PC-3 (cell line): ENCODE results near the gene GDPD3. TPM values are rescaled to one million over a fixed set of nuclear protein-coding genes. Genes with fewer than 3 reads are reported as not detected.

Experiments used
- ATAC-seq: fragments of 200-7000 bp; cut with Tn5 transposase; 2 replicates; pipeline ENCODE4 v1.9.1; 2020; ENCODE audit warnings: mild to moderate bottlenecking, moderate library complexity
- BruUV-seq: library from RNA; stranded (reverse); fragments of 400-500 nt; replicated peaks from 2 replicates; lab custom pipeline; 2021; lab: Mats Ljungman, UMichigan
- CTCF ChIA-PET: fragments of 300-600 bp; sonication (Branson Sonifier 250); formaldehyde crosslinking; loops from one replicate; lab custom pipeline; 2022; ENCODE audit warnings: antibody characterized with exemption; lab: Charles Lee
- POLR2A ChIA-PET: fragments of 300-600 bp; sonication (Branson Sonifier 250); formaldehyde crosslinking; loops from one replicate; lab custom pipeline; 2022; ENCODE audit warnings: antibody characterized with exemption; ENCODE audit not compliant: unreplicated experiment; lab: Charles Lee
- DNase-seq: peaks from one replicate; pipeline ENCODE4 v3.0.0-alpha.2; 2015
- H2AFZ ChIP-seq: fragments of 300-600 bp; sonication (generic); 2 replicates; pipeline ENCODE4 v1.6.0; 2016; ENCODE audit warnings: antibody characterized with exemption, low read length
- H3F3A ChIP-seq: fragments of 300-600 bp; sonication (generic); one replicate; pipeline ENCODE4 v1.6.0; 2017; ENCODE audit warnings: antibody characterized with exemption, low read length, control low read depth, mild to moderate bottlenecking; ENCODE audit not compliant: unreplicated experiment
- H3K27ac ChIP-seq: fragments of 300-600 bp; sonication (generic); 2 replicates; pipeline ENCODE4 v1.5.1; 2016; ENCODE audit warnings: mild to moderate bottlenecking, low read length
- H3K27me3 ChIP-seq: fragments of 300-600 bp; sonication (generic); 2 replicates; pipeline ENCODE4 v1.6.1; 2016; ENCODE audit warnings: low read length, mixed read lengths
- H3K36me3 ChIP-seq: fragments of 300-600 bp; sonication (generic); 2 replicates; pipeline ENCODE4 v1.6.1; 2016; ENCODE audit warnings: low read depth, mixed run types, low read length, mixed read lengths
- H3K4me1 ChIP-seq: fragments of 300-600 bp; sonication (generic); 2 replicates; pipeline ENCODE4 v1.5.1; 2016; ENCODE audit warnings: low read length; ENCODE audit not compliant: insufficient read depth
- H3K4me2 ChIP-seq: fragments of 300-600 bp; sonication (generic); 2 replicates; pipeline ENCODE4 v1.6.0; 2016; ENCODE audit warnings: low read length
- H3K4me3 ChIP-seq: fragments of 300-600 bp; sonication (generic); 2 replicates; pipeline ENCODE4 v1.5.1; 2016; ENCODE audit warnings: mild to moderate bottlenecking, low read length, mixed read lengths
- H3K79me2 ChIP-seq: fragments of 300-600 bp; sonication (generic); 2 replicates; pipeline ENCODE4 v1.6.1; 2017; ENCODE audit warnings: low read length, mixed read lengths
- H3K9ac ChIP-seq: fragments of 300-600 bp; sonication (generic); 2 replicates; pipeline ENCODE4 v1.6.0; 2016; ENCODE audit warnings: mild to moderate bottlenecking, low read length
- H3K9me2 ChIP-seq: fragments of 300-600 bp; sonication (generic); replicated peaks from 2 replicates; pipeline ENCODE4 v1.6.1; 2016; ENCODE audit warnings: mixed run types, low read length, mixed read lengths
- H3K9me3 ChIP-seq: fragments of 300-600 bp; sonication (generic); 2 replicates; pipeline ENCODE4 v1.6.1; 2016; ENCODE audit warnings: low read length, mixed read lengths
- H4K20me1 ChIP-seq: fragments of 300-600 bp; sonication (generic); 2 replicates; pipeline ENCODE4 v1.6.1; 2016; ENCODE audit warnings: low read length, mixed read lengths
- EZH2 ChIP-seq: fragments of 300-600 bp; sonication (generic); IDR thresholded peaks from one replicate; pipeline ENCODE4 v1.6.1; 2017; ENCODE audit warnings: antibody characterized with exemption, mild to moderate bottlenecking, low read length; ENCODE audit not compliant: unreplicated experiment
- EZH2phosphoT487 ChIP-seq: fragments of 300-600 bp; sonication (generic); IDR thresholded peaks from 2 replicates; pipeline ENCODE4 v1.6.1; 2018; ENCODE audit warnings: mild to moderate bottlenecking, antibody characterized with exemption, low read length, borderline replicate concordance
- intact Hi-C: fragments of 100-400 bp; cut with micrococcal nuclease; formaldehyde crosslinking; loops from 2 replicates; pipeline ENCODE4 v1.9.0; 2023
- total RNA-seq: library from RNA; depleted of rRNA; stranded (reverse); fragments of >200 nt; gene quantifications from 2 replicates; pipeline ENCODE4 v1.2.3, GENCODE V29; 2014
- TF ChIP-seq, protein P1 (sequence below): fragments of 300-600 bp; sonication (generic); conservative IDR thresholded peaks from 2 replicates; pipeline ENCODE4 v1.5.1; 2017; ENCODE audit warnings: antibody characterized with exemption, low read depth, mild to moderate bottlenecking, low read length

The GDPD3 gene
- total RNA-seq, 1 experiment from 2014 or later: 3.4 TPM

DNA sequence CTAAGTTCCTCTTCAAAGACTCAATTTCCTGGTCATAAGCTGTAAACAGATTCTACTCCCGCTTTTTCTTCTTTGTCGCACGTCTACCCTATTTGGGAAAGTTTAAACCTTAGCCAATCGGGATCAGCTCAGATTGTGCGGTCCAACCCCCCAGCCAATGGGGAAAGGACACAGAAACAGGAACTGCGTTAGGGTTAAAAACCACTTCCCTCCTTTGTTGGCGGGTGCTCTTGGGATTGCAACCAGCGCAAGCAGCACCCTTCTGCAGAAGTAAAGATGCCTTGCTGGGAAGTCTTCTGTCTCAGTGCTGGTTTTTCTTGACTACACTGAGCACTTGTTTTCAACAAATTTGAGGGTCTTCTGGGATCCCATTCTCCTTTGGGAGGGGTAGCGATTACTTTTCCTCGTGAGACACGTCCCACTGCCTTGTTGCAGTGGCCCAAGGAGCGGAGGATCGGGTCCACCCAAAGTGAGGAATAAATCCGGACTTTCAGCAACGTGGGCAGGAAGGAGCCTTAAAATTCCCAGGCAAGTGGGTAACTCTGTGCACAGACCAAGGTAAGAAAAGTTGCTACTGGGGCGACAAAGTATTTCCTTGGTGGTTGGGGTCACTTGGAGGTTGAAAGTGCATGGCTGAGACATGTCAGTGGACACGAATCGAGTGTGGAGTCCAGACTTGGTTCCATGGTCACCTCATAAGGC lies 16.3 kb downstream of the GDPD3 start:
- peaks cover 5% of the 10 kb centered on the region; the same call in 1 of the 2 replicates for H3K9me3 ChIP-seq
- no peaks in the 10 kb centered on the region; the same call in 1 of the 2 replicates for H3K36me3 ChIP-seq
- H3K27ac ChIP-seq: no peak overlapping the region
- H4K20me1 ChIP-seq: no peaks in the 10 kb centered on the region
- peaks cover 8% of the 10 kb centered on the region; the same call in 1 of the 2 replicates for H3K4me1 ChIP-seq
- H3K4me2 ChIP-seq: no peak overlapping the region
- ChIA-PET CTCF (no interaction called here), POLR2A (no interaction called here)
- 0 out of 2 replicates have a peak overlapping the region, but pooled peaks have one; percentile 71 for H2AFZ ChIP-seq
- H3F3A ChIP-seq: no peaks in the 10 kb centered on the region
- no peak for DNase-seq
- no peak overlapping the region for H3K4me3 ChIP-seq
- ATAC-seq: no peak
- intact Hi-C loops: no loop called here
- no peak overlapping the region for H3K9ac ChIP-seq
- H3K79me2 ChIP-seq: no peaks in the 10 kb centered on the region
- no TSS peak for BruUV-seq
- no peaks in the 10 kb centered on the region for H3K27me3 ChIP-seq
- no peak for TF ChIP-seq EZH2
- TF ChIP-seq EZH2phosphoT487: no peak
- TF ChIP-seq, protein P1, sequence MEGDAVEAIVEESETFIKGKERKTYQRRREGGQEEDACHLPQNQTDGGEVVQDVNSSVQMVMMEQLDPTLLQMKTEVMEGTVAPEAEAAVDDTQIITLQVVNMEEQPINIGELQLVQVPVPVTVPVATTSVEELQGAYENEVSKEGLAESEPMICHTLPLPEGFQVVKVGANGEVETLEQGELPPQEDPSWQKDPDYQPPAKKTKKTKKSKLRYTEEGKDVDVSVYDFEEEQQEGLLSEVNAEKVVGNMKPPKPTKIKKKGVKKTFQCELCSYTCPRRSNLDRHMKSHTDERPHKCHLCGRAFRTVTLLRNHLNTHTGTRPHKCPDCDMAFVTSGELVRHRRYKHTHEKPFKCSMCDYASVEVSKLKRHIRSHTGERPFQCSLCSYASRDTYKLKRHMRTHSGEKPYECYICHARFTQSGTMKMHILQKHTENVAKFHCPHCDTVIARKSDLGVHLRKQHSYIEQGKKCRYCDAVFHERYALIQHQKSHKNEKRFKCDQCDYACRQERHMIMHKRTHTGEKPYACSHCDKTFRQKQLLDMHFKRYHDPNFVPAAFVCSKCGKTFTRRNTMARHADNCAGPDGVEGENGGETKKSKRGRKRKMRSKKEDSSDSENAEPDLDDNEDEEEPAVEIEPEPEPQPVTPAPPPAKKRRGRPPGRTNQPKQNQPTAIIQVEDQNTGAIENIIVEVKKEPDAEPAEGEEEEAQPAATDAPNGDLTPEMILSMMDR: no peak
- no peaks in the 10 kb centered on the region for H3K9me2 ChIP-seq

DNA sequence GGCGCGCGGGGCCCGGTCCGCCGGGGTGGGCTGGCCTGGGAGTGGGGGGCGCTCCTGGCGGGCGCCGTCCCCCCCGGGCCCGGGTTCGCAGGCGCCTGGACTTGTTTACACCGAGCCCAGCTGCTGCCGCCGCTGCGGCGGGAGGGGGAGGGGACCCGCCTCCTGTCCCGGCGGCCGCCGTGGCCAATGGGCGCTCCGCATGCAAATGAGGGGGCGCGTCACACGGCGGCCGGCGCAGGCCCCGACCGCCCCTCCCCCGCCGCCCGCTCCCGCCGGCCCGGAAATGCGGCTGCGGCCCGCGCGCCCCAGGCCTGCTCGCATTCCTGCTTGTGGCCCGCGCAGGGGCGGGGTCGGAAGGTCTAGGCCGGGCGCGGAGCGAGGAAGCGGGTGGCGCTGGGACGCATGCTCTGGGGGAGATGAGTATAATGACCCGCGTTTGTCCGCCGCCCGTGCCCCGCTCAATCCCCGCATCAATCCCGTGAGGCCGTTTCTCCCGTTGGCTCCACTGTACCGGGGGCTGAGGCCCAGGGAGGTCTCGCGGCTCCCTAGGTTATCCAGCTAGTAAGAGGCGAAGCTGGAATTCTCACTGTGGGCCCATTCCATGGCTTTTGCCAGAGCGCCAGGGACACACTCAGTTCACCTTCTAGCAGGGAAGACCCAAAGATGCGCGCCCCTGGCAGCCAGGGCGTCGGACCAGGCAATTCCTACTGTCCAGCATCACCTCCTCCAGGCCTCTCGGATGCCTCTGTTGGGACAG lies 17.1 kb downstream of the GDPD3 start, which contains the start of gene YPEL3:
Gene YPEL3 (minus strand): TSS at position 109 of the 757 bp plus-strand sequence. CDS start 731 bp downstream, outside the sequence.
- H3K36me3 ChIP-seq: no peaks in the 10 kb centered on the region; the same call in 1 of the 2 replicates
- DNase-seq (peak; percentile 78), ATAC-seq (peak; percentile 60)
- ChIA-PET CTCF (no interaction called here), POLR2A (no interaction called here)
- peak within 1 kb of the TSS; percentile 68 for H3K4me2 ChIP-seq
- peaks cover 11% of the 10 kb centered on the region for H3K4me1 ChIP-seq
- no peaks in the 10 kb centered on the region for H4K20me1 ChIP-seq
- H3K9me2 ChIP-seq: no peaks in the 10 kb centered on the region
- no peaks in the 10 kb centered on the region for H3F3A ChIP-seq
- TSS peak; percentile 78 for BruUV-seq
- no peaks in the 10 kb centered on the region for H3K27me3 ChIP-seq
- H2AFZ ChIP-seq: peak within 1 kb of the TSS; percentile 71; the same call in 1 of the 2 replicates
- H3K9ac ChIP-seq: no peak within 1 kb of the TSS
- H3K27ac ChIP-seq: no peak within 1 kb of the TSS
- no peak for TF ChIP-seq EZH2phosphoT487
- TF ChIP-seq, protein P1: no peak
- TF ChIP-seq EZH2: no peak
- intact Hi-C loops: no loop called here
- H3K4me3 ChIP-seq: peak within 1 kb of the TSS; percentile 40
- peaks cover 5% of the 10 kb centered on the region; the same call in 1 of the 2 replicates for H3K9me3 ChIP-seq
- no peaks in the 10 kb centered on the region for H3K79me2 ChIP-seq
